Testis (tissue), 2 donors: Measurements from ENCODE around the gene NUBPL.

ENCODE experiments used
- POLR2A ChIP-seq: fragments of 450-650 bp; IDR thresholded peaks from one replicate; pipeline ENCODE4 v1.6.1; 2017; ENCODE audit warnings: antibody characterized with exemption, mild to moderate bottlenecking, moderate library complexity
- TF ChIP-seq, protein P1 (sequence below), 3 experiments: fragments of 450-650 bp in 2 of 3; fragments of 200-600 bp in 1 of 3; sonication (generic) in 1 of 3; IDR thresholded peaks; one replicate each; pipeline ENCODE4 v1.5.1; 2016 to 2019; ENCODE audit warnings: antibody characterized with exemption in 3 of 3, mild to moderate bottlenecking in 2 of 3, moderate library complexity in 1 of 3

DNA sequence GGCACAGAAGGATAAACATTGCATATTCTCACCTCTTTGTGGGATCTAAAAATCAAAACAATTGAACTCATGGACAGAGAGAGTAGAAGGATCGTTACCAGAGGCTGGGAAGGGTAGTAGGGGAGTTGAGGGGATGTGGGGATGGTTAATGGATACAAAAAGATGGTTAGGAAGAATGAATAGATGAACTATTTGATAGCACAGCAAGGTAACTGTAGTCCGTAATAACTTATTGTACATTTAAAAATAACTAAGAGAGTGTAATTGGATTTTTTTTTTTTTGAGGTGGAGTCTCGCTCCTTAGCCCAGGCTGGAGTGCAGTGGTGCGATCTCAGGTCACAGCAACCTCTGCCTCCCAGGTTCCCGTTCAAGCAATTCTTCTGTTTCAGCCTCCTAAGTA, 52.0 kb downstream of the NUBPL start:
- TF ChIP-seq, protein P1, sequence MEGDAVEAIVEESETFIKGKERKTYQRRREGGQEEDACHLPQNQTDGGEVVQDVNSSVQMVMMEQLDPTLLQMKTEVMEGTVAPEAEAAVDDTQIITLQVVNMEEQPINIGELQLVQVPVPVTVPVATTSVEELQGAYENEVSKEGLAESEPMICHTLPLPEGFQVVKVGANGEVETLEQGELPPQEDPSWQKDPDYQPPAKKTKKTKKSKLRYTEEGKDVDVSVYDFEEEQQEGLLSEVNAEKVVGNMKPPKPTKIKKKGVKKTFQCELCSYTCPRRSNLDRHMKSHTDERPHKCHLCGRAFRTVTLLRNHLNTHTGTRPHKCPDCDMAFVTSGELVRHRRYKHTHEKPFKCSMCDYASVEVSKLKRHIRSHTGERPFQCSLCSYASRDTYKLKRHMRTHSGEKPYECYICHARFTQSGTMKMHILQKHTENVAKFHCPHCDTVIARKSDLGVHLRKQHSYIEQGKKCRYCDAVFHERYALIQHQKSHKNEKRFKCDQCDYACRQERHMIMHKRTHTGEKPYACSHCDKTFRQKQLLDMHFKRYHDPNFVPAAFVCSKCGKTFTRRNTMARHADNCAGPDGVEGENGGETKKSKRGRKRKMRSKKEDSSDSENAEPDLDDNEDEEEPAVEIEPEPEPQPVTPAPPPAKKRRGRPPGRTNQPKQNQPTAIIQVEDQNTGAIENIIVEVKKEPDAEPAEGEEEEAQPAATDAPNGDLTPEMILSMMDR (IDR thresholded peaks at IDR 0.05), result no peak
- TF ChIP-seq POLR2A, result no peak
